DMS114 treated with DMSO at 0.1 percent for 48 hours (cell line): ENCODE data around the gene FBXO34.
"Not testable (repeated sequence)": the region's sequence is repeated elsewhere in the genome, so short reads cannot be mapped to it uniquely, and the experiment has no call there.

Source experiments
- DNase-seq: peaks from one replicate; lab custom pipeline; 2025; ENCODE audit not compliant: unreplicated experiment; lab: John Stamatoyannopoulos, UW

The FBXO34 gene

DNA sequence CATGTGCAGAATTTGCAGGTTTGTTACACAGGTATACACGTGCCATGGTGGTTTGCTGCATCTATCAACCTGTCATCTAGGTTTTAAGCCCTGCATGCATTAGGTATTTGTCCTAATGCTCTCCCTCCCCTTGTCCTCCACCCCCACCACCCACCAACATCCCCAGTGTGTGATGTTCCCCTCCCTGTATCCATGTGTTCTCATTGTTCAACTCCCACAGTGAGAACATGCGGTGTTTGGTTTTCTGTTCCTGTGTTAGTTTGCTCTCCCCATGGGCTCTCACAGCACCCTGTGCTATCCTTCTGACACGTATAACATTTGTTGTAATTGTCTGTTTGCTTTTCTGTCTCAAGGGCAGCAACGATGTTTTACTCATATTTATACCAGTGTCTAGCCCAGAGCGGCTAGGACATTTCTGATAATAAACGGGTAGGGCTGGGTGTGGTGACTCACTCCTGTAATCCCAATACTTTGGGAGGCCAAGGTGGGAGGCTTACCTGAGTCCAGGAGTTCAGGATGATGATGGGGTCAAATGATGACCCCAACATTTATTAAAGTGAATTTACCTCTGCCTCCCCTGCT lies 73.5 kb downstream of the FBXO34 start:
- DNase-seq: not testable (repeated sequence)

DNA sequence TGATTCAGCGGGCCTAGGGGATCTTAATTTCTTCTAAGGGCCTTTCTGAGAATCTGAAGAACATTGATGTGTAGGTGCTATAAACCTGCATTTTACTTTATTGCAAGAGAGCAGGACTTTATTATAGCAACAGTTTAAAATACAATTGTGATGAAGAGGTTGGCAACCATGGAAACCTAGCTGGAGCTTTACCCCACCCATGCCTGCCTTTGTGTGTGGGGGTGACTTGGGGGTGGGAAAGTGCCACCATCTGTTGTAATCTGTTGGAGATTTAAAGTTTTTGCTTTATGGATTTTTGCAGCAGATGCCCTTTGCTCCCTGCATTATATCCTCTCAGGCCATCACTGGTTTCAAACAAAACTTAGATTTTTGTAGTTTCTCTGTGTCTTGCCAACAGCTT lies 75.8 kb downstream of the FBXO34 start:
- DNase-seq: no peak

DNA sequence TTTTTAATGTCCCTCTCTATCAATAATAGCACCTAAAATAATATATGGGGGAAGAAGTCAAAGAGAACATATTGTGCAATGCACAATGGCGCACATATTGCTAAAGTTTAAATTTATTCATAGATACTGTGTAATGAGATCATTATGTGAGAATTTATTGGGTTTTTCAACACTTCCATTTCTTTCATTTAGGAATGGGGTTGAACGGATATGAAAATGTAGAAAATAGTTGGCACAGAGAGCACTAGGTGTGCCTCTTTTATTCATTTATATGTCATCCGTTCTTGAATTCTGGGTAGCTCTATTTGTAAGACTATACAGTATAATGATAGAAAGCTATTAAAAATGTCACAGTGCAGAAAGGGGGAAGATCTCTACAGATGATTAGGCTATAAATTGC lies 76.5 kb downstream of the FBXO34 start:
- no peak for DNase-seq

DNA sequence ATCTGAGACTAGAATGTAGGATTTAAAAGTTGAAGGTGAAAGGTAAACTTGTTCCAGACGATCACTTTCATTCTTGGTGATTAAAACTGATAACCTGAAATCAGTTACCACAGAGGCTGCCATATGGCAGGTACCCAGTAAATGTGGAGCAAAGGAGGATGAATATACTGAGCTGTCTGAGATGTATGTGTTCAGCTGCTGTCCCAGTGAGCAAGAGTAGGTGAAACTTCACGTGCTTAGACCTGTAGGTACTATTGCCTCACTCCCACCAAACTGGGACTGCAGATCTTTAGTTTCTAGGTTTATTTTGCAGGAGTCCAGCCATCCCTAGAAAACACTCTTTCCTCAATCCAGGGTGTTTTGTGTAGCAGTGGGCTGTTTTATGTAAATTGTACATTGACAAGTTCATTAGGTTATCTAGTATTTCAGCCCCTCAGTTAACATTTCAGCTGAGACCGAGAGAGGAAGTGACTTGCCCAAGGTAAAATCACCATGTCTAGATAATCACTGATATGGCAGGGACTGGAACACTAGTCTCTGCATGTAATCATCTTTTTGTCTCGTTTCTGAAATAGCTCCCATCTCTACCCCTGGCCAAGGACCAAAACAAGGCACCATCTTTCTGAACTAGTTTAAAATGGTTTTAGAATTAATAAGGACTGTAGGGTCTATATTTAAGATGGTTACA lies 77.7 kb downstream of the FBXO34 start:
- no peak for DNase-seq

DNA sequence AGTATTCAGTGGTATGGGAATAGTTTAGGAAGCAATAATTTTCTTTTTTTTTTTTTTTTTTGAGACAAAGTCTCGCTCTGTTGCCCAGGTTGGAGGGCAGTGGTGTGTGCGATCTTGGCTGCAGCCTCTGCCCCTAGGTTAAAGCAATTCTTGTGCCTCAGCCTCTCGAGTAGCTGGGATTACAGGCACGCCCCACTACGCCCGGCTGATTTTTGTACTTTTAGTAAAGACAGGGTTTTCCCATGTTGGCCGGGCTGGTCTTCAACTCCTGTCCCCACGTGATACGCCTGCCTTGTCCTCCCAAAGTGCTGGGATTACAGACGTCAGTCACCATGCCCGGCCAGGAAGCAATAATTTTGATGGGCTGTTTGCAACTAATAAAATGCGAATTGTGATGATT lies 78.3 kb downstream of the FBXO34 start:
- DNase-seq: no peak

DNA sequence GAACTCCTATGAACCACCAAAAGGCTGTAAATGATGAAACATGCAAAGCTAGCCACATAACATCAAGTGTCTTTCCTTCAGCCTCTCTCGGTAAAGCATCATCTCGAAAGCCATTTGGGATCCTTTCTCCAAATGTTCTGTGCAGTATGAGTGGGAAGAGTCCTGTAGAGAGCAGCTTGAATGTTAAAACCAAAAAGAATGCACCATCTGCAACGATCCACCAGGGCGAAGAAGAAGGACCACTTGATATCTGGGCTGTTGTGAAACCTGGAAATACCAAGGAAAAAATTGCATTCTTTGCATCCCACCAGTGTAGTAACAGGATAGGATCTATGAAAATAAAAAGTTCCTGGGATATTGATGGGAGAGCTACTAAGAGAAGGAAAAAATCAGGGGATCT lies 79.2 kb downstream of the FBXO34 start:
- DNase-seq: no peak

DNA sequence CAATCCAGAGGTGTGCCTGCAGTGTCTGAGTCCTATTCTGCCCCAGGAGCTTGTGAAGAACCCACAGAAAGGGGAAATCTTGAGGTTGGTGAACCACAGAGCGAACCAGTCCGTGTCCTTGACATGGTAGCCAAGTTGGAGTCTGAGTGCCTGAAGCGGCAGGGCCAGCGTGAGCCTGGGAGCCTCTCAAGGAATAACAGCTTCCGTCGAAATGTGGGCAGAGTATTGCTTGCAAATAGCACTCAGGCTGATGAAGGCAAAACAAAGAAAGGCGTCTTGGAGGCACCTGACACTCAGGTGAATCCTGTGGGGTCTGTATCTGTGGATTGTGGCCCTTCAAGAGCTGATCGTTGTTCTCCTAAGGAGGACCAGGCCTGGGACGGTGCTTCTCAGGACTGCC lies 79.9 kb downstream of the FBXO34 start:
- DNase-seq: no peak

DNA sequence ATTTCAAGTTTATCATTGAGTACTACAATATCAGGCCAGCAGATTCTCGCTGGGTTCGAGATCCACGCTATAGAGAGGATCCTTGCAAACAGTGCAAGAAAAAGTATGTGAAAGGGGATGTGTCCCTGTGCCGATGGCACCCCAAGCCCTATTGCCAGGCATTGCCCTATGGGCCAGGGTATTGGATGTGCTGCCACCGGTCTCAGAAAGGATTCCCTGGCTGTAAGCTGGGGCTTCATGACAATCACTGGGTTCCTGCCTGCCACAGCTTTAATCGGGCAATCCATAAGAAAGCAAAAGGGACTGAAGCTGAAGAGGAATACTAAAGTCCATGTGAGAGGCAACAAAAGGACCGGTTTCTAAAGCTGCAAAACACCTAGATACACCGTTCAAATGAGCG lies 81.0 kb downstream of the FBXO34 start:
- DNase-seq: no peak

DNA sequence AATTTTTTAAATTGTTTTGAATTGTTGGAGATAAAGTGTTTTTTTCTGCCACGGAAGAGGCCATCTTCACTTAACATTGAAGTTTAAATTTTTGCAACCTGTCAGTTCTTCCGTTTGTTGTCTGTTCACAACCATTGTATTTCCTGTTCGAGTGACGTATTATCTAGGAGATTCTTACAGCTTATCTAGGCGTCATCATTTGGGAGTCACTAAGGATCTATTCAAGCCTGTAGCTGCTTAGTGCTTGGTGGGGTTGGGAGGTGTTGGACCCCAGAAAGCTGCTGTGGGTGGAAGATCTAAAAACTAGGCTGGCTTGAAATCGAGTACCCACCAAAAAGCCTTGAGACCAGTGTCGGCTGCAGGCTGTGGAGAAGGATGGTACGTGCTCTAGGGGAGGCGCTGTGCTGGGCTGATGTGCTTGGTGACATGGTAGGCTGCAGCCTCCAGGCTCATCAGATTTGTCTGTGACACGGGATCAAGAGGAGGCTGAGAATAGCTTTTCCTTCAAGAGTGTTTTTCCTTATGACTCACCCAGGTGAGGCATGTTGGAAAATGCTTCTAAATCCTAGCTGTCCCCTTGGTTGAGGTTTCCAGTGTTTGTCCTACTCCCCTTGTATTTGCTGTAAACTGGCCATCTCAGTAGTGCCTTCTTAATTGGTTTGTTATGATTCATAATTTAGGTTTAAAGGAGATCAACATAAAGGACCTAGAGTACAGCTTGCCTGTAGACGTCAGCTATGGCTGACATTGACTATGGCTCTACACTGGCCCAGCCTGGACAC lies 82.7 kb downstream of the FBXO34 start:
- DNase-seq: no peak

DNA sequence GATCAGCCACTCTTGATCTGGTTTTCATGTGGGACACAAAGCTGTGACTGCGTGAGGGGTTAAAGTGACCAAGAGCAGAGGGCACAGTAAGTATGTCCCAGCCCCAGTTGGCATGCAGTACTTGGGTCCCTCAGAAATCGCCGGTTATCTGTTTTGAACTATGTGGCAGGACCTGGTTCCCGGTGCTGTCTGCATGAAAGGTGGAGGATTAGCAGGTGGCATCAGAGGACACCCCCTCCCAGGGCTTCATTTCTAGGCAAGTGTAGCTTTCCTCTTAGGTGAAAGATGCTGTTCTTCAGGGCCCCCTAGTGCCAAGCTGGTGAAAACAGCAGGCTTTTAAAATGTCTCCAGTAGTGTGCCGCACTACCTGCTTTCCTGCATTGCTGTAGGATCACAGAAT lies 83.3 kb downstream of the FBXO34 start:
- peak; percentile 8 for DNase-seq

DNA sequence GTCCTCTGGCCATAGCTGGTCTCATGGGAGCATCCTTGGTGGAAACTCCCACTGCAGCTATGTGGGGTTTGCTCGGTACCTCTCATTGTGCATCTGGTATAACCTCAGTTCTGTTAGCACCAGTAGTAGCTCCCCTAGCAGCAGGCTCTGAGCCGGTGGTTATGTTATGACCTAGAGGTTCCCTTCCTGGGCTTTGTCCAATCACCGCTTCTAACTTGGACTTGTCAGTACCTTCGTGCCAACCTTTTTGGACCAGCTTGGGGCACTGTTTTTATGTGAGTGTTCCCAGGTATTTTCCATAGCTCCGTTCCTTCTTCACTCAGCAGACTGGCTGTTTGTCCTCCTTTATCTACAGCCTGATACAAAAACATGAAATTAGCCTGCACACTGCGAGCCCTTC lies 84.7 kb downstream of the FBXO34 start:
- no peak for DNase-seq

DNA sequence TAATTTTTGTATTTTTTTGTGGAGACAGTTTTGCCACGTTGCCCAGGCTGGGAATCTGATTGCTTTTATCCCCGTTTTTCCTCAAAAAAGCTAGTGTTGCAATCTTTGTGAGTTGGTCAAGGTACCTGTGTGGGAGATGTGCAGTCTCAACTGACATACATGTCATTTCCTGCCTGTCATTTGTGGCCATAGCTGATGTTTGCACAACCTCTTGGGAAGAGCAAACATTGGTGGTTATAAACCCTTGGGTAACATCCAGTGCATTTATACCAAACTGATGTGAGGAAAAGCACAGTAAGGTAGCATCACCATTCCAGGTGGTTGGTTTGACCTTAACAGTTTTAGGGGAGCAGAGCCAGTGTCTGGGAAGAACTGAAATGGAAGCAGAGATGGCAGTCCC lies 85.7 kb downstream of the FBXO34 start:
- no peak for DNase-seq

DNA sequence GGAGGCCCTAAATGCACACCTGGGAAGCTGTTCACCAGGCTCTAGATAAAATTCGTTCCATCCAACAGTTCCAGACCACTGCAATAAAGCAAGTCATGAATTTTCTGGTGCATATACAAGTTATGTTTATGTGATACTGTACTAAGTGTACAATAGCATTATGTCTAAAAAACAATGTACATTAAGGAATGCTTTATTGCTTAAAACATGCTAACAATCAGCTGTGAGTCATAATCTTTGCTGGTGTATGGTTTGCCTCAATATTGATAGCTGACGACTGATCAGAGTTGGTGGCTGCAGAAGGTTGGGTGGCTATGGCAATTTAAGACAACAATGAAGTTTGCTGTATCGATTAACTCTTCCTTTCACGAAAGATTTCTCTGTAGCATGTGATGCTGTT lies 88.1 kb downstream of the FBXO34 start:
- DNase-seq: no peak

DNA sequence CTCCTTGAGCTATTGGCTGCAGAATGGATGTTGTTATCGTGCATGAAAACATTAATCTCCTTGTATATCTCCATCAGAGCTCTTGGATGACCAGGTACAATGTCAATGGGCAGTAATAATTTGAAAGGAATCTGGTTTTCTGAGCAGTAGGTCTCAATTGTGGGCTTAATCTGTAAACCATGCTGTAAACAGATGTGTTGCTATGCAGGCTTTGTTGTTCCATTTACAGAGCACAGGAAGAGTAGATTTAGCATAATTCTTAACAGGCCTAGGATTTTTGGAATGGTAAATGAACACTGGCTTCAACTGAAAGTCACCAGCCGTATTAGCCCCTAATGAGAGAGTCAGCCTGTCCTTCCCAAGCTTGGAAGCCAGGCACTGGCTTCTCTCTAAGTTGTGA lies 90.0 kb downstream of the FBXO34 start:
- no peak for DNase-seq

DNA sequence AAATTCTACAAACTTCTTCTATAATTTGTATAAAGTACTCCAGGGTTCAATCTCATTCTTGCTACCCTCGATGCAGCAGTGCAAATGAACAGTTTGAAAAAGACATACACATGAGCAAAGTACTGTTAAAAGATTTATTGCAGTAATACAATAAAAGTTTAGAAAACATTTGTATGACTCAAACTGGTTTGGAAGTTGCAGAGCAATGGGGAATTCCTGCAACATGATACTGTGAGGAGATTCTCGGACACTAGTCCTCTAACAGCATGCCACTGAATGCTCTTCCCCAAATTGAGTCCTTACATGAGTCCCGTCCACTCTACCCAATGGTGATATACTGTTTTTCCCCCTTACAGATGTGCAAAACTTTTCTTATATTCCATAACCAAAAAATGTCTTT lies 95.0 kb downstream of the FBXO34 start:
- DNase-seq: no peak

DNA sequence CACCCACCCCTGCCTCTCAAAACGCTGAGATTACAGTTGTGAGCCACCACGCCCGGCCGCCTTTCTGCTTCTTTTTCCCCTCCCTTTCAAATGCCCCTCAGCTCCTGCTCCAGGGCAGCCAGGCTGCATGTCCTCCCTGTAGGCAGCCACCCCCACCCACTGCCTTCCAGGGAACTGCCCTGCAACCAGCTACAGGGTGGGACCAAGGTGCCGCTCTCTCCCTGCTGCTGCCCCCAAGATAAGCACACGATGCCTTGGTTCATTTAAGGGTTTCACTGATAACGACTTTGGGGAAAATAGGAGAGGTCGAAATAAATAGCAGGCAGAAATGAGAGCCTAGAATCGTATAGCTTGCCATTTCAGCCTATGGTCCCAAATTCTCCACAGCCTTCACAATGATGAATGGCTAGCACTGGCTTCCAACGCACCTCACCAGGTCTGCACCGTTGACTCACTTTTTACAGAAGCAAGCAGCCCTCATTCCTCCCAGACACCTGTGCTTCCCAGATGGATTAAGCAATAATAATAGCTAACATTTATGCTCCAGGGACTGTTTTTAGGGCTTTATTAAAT lies 99.7 kb downstream of the FBXO34 start:
- DNase-seq: no peak

DNA sequence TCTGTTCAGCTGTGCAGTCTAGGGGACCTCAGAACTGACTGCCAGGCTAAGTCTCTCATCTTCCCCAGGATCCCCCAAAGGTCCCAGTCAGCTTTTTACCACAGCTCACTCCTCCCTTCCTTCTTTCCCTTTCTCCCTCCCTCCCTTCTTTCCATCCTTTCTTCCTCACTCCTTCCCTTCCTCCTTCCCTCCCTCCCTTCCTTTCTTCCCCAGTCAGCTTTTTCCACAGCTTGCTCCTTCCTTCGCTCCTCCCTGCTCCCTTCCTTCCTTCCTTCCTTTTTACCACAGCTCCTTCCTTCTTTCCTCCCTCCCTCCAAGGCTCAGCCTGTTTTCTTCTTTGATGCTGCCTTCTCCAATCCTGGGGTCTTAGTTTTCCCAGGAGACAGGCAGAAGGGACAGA lies 101.2 kb downstream of the FBXO34 start:
- DNase-seq: no peak

DNA sequence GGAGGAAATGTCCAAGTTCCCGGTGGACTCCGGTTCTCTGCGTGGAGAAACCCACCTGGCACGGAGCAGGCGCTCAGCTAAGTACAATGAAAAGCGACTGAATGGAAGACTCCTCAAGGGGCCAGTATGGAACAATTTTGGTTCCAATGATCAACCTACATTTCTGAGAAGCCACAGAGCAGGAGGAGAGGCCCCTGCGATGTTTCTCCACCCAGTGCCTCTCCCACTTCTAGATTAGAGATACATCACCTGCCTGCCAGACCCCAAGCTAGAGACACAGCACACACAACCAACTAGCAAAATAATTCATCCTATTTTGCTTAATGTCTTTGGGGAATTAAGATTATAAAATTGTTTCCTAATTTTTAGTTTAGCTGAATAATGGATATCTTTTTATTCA lies 101.6 kb downstream of the FBXO34 start:
- no peak for DNase-seq

DNA sequence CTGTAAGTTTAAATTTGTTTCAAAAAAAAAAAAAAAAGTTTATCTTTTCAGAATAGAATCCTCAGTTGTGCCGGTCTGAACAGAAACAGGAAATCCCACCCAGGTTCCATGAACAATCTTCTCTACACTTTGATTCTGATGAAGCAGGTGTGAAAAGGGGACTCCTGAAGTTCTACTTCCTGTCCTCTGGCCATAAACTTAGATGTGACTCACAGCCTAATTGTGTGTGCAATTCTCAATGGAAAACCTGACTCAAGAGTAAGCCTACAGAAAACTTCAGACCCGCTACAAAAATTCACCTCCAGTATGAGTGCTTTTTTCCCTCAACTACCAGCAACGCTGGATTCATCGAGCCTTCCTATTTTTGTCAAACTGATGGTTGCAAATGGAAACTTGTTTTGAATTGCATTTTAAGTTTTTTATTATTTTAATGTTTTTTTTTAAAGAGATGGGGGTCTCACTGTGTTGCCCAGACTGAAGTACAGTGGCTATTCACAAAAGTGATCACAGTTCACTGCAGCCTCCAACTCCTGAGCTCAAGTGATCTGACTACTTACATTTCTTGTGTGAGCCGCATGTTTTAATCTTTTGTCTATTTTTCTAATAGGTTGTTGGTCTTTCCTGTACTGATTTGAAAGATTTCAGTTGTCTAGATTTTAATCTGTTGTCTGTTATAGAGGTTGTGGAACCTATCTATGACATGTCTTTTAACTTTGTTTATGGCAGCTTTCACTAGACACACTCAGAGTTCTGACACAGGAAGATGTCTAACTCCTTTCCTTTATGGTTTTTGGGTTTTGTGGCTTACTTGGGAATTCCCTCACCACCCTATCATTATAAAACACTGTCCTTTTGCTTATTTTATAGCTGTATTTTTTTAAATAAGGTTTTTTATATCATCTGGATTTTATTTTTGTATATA lies 102.8 kb downstream of the FBXO34 start:
- no peak for DNase-seq

DNA sequence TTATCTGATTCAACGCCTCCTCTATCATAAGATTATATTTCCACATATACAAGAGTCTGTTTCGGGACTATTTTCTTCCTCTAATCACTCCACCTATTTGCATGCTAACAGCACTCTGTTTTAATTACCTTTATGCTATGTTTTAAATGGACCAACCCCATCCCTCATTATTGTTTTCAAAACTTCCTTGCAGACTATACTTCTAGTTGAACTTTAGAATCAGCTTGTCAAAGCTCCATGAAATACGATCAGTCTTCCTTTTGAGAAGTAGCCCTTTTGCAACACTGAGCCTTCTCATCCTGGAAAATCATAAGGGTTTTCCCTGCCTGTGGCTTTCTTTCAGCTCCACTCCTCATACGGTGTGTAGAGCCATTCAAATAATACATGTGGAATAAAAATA lies 103.5 kb downstream of the FBXO34 start:
- no peak for DNase-seq

DNA sequence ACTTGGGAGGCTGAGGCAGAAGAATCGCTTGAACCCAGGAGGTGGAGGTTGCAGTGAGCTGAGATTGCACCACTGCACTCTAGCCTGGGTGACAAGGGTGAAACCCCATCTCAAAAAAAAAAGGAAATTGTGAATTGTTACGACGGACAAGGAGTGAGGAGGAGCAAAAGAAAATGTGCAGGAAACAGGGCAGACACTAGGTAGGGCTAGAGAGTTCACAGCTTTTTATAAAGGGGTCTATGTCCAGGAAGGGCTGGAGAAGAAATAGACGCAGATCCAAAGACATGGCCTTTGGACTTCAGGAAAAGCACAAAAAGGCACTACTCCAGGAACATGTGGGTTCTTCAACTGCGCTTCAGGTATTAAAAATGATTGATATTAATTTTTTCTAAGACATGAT lies 106.0 kb downstream of the FBXO34 start:
- DNase-seq: no peak
